Activated CD4-positive, alpha-beta T cell treated with anti-CD3 and anti-CD28 coated beads, Interleukin-2, amount 50 U/mL, for 24 hours (primary cell): ENCODE measurements around the gene CHSY1.

Source experiments
- DNase-seq, 2 donors: peaks; one replicate each; pipeline ENCODE4 v3.0.0-alpha.2; 2020; ENCODE audit warnings: low read depth in 1 of 2, low spot score in 1 of 2

Gene CHSY1

DNA sequence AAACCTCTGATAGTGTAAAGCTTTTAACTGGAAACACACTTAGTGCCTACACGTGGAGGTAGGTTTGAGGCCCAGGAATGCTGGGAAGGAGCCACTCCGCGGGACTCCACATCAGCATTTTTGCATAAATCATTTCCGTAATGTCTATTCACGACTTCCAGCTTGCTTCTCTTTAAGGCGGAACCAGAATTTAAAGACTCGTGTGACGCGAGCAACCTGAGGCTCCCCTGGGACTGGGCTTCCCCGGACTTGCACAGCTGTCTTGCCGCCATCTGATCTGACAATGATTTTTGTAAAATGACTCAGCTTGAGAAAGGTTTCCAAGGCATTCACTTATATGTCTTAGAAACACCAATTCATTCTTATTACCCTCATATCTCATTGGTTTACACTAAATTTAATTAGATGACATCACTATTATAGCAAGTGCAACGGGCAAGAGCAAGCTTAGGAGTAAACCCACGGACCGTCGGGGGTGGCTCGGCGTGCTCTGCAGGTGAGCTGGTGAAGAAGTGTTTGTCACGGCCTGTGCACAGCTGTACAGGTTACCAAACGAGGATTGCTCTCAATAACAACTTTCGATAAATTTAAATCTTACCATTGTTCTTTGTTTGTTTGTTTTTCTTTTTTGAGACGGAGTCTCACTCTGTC lies 95.2 kb downstream of the CHSY1 start:
- DNase-seq: no peak

DNA sequence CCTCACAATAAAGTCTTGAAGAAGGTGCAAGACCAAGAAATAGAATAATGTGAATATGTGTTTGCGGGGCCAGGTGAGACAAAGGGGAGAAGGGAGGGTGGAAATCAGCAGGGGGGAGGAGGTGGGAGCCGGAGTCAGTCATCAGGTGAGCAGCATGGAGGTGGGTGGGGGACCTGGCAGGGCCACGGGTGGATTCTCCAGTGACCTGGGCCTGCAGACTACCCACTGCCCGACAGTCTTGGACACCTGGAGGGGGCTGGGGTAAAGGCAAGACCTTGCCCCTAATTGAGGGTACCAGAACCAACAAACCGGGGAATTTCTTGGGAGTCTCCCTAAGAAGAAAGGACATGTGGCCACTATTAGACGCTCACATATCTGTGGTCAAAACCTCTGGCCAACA lies 95.8 kb downstream of the CHSY1 start:
- no peak for DNase-seq

DNA sequence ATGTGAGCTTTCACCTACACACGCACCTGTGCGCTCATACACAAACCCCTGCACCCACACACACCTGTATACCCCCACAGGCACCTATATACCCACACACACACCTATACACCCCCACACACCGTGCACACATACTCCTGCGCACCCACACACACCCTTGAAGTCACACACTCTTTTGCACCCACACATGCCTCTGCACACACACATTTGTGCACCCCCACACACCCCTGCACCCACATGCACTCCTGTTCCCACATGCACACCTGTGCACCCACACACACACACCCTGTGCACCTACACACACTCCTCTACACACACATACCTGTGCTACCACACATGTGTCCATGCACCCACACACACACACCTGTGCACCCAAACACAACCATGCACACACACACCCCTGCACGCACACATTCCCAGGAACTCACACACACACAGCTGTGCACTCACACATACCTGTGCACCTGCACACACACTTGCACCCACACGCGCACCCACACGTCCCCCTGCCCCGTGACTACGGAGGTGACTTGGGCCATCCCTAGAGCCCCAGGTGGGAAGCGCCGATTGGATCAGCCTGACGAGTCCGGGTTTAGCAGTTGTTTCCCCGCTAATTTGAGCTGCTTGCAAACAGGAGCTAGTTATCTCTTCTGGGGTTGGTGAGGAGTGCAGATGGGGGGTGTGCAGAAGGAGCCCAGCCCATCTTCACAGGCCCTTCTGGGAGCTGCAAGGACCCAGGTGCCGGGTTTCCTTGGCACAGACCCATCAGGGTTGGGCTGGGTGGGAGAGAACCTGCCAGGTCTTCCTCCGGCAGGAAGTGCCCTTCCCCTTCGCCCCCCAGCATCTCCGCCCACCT lies 97.8 kb downstream of the CHSY1 start:
- DNase-seq: no peak

DNA sequence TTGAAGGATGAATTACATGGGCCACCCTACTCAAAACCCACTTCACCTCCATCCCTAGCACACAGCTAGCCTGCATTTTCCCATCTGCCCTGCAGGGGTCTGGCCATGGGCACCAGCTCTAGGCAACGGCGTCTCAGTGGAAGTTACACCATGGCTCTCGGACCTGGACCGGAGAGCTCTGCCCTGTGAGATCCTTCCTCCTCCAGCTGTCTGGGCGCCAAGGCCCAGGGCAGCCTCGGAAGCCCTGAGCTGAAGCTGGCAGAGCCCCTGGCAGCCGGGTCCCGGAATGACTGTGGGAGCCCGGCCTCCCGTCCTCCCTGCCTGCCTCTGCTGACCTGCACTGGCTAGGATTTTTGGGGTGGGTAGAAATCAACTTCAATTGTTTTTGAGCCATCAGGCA lies 98.9 kb downstream of the CHSY1 start:
- DNase-seq: no peak

DNA sequence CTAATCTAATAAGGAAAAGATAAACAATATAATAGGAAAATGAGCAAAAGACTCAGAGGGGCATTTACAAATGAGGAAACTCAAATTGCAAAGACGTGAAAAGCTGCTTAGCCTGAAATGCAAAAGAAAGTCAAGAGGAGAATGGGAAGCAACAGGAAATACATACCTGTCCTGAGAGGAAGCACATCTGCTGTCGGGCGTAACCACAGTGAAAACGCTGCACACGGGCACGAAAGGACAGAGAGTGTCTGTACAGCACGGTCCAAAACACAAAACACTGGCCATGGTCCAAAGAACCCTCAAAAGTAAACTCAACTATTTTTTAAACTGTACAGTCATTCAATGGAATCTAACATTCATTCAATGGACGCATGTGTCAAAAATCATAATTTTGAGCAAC lies 100.6 kb downstream of the CHSY1 start:
- no peak for DNase-seq

DNA sequence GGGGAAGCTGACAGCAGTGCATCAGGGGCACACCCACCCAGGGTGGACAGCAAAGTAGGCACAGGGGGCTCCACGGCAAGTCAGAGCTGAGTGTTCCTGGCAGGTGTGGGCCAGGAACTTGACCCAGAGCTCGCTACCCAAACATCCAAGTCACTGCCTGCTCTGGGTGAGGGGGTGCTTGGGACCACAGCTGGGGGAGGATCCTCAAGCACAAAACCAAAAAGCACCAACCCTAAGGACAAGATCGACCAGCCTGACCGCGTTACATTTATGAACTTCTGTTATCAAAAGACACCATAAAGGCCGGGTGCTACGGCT lies 101.2 kb downstream of the CHSY1 start:
- DNase-seq: no peak

DNA sequence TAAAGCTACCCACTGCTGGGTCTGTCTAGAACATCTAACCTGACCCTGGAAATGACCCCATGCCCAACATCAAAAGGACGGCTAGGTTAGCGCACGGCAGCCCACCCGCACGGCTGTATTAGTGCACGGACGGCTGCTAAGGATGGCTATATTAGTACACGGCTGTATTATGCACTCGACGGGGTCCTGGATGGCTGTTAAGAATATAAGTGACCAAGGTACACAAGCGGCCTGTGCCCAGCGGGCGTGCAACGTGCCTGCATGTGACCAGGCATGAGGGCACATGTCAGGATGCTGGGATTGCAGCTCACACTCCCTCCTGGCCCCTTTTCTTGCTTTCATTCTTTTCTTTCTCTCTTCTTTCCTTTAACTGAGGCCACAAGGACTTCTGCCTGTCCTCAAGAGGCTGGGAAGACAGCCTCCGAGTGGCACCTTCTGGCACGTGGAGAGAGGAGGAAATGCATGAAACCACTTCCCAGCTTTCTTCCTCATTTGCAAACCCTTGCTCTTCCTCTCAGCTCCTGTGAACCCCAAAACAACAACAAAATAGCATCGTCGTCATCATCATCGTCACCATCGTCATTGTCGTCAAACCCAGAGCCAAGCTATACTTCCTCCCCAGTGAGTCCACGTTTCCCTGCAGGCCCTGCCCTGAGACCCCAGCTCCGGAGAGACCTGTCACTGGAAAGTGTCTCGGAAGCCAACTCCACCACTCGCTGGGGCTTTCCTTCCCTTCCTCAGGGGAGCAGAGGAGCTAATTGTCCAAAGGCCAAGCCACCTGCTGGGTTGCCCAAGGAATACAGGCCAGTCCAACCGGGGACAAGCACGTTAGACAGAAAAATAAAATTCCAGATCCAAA lies 101.8 kb downstream of the CHSY1 start:
- no peak for DNase-seq

DNA sequence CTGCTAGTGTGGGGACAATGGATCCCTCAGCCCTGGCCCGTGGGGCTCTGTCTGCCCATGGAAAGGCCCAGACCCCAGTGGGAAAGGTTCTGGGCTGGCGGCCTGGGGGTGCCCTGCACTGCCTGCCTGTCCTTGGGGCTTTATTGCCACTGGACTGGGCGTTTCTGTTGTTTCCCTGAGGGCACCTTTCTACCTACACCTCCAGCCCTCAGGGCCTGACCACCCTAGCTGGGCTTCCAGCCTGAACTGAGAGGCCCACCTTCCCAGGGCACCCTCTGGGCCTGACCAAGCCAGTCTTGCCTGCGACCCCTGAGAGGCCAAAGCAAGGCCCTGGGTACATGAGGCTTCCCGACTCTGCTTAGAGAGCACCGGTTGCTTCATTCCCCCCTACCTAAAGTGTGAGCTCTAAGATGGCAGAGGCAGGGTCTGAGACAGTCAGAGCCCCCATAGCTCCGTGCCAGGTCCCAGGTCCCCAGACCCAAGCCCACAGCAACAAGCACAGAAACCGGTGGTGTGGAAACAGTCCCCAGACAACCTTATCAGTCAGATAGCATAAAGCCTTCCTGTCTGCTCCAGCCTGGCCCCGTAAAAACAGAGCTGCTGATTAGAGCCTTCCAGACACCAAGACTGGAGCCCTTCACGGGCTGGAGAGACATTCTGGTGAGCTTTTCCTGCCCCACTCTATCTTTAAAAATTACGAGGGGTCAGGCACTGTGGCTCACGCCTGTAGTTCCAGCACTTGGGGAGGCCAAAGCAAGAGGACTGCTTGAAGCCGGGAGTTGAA lies 102.8 kb downstream of the CHSY1 start:
- DNase-seq: no peak

DNA sequence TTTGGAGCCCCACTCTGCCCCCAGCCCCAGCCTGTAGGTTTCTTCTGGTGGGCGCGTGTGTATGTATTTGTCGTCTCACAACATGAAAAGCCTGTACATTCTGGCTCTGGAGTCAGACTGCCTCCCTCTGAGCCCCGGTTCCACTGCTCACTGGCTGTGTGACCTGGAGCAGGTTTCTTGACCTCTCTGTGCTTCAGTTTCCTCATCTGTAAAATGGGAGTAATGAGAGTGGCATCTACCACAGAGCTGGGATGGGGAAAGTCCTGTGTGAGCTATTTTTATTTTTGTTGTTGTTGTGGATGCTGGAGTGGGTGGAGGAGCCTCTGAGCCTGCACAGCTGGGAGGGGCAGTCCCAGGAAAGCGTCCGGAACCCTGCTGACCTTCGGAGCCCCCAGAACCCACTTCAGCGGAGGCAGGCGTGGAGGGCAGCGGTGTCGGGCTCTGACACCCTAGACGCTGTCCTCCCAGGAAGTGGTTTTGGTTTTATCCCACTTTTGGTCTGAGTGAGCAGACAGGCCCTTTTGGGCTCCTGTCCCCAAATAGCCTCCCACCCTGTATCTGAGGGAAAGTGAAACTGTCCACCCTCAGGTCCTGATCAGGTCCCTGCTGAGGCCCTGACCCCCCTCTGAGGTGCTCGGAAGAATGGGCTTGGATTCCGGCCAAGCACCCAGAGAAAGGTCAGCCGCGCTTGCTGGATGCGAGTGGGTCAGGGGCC lies 103.5 kb downstream of the CHSY1 start:
- DNase-seq: no peak

DNA sequence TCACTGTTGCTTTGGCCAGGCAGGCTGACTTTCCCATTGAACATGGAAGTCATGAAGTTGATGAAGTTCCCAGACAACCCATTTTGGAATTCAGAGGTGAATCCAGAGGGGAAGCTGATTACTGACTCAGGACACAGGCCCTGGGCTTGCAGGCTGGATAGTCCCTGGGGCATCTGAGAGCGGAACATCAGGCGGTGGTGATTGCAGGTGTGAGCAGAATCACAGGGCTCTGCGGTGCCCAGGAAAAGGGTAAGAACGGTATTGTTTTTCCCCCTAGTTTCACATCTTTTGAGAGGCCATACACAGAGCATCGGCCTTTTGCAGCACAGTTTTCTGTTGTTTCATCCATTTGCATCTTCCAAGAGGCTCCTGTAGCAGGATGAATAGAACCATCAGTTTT lies 104.7 kb downstream of the CHSY1 start:
- DNase-seq: no peak

DNA sequence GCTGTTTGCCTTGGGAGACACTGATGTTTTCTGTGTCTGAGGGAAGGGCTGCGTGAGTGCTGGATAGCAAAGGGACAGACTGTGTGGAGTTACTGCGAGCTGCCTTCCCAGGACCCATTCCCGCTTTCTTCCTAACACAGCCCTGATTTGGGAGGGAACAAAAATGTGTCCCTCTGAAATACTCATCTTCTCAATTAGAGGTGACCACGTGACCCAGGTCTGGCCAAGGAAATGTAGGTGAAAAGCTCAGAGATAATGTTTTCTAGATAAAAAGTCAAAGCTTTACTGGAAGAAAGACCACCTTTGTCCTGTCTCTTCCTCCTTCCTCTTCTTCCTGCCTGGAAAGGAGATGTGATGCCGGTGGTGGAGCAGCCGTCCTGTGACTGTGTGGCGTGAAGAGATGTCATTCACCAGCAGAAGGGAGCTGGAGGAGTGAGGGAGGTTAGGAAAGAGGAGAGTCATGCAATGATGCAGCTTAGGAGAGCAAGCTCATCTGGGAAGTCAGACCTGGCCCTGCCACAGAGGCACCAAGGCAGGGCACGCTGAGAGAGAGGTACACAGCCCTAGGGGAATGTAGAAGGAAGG lies 105.6 kb downstream of the CHSY1 start:
- no peak for DNase-seq

DNA sequence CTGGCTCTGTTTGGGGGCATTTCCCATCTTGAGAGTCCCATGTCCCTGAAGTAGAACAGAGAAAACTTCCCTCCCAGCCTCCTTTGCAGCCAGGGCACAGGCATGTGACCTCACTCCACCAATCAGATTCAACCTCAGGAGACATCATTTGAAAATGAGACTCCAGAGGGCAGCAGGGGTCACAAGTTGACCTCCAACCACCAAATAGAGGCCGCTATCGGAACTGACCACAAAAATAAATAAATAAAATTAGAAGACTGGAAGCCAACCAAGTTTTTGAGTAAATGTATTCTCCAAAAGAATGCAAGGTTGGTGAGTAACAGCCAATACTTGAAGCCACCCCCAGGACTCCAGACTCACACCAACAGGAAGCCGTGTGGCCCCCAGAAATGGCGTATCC lies 106.5 kb downstream of the CHSY1 start:
- DNase-seq: no peak

DNA sequence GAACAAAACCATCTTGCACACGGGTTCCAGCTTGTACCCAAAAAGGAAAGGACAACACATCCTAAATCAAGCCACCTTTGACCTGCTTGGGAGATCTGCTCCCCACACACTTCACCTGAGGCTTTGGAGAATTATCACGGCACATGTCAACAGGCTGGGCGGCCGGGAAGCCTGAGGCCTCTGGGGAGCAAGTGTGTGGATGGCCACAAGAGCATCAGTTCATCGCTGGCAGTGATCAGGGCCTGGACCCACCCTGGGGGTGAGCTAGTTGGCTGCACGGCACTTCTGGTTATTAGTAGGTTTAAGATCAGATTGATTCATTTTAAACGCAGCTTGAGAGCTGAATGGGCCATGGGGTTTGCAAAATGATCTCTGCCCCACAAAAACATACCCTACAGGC lies 108.5 kb downstream of the CHSY1 start:
- DNase-seq: no peak

DNA sequence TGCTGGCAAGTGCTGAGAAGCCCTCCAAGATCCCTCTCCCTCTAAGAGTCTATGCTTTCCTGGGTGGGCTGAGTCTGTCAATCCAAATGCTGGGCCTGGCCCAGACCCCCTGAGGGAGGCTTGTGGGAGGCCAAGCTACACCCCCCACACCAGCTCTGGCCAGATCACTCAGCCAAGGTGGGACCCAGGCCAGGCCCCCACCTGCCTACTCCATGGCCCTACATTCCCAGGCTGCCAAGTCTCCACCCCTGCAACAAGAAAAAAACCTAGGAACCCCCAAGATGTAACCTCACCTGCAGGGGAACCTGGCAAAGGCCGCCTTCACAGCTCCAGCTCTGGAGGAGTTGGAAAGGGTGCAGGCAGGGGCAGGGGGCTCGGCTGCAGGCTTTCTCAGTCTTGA lies 109.1 kb downstream of the CHSY1 start:
- DNase-seq: no peak

DNA sequence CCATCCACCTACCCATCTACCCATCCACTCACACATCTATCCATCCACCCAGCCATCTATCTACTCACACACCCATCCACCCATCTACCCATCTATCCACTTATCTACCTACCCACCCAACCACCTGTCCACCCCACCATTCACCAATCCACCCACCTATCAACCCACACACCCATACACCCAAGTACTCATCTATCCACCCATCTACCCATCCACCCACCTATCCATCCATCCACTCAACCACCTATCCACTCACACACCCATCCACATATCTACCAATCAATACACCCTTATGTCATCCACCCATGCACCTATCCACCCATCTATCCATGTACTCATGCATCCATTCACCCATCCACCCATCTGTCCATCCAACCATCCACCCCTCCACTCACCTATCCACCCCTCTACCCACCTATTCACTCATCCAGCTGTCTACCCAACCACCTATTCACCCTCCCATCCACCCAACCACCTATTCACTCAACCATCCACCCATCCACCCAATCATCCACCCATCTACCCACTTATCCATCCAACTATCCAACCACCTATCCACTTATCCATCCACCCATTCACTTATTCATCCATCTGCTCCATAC lies 109.8 kb downstream of the CHSY1 start:
- DNase-seq: no peak

DNA sequence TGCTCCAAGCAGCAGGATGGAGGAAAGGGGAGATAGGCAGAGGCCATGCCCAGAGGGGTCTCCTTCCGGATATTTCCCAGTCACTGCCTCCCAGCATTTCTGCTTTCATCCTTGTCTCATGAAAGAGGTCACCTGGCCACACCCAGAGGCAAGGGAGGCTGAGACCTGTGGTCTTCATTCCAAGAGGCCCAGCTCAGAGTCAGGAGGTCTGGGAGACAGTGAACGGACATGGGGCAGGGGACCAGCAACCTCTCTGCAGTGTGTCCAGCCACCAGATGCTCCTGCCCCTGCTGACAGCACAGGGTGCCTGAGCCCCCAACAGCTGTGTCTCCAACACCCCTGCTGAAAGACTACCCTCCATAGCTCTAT lies 111.2 kb downstream of the CHSY1 start:
- no peak for DNase-seq

DNA sequence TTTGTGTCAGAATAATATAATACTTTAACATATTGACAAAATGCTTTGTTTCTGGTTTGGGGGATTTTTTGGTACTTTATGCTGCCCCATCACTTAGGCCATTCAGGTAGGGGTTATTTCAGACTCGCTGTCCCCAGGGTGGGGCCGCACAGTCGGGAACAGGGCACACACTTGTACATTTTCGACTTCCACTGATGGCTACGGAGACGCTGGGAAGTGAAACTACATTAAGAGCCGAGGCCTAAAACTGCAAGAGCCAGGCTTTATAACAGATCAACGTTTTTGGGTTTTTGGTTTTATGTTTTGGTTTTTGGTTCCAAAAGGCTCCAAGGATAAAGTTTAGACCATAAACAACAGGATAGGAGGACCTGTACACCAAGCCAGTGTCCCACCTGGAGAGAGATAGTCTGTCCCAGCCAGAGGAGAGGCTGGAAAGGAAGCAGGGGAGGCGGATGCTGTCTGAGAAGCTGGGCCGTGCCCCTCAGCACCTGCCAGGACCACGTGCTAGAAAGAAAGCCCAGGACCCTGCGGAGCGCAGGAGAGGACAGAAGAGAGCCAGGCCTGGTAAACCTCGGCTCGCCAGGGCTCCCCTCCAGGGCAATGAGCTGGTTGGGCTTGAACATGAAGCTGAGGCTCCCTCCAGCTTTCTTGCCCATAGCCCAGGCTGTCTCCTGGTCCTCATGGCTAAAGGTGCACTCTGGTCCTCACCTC lies 111.7 kb downstream of the CHSY1 start:
- DNase-seq: no peak

DNA sequence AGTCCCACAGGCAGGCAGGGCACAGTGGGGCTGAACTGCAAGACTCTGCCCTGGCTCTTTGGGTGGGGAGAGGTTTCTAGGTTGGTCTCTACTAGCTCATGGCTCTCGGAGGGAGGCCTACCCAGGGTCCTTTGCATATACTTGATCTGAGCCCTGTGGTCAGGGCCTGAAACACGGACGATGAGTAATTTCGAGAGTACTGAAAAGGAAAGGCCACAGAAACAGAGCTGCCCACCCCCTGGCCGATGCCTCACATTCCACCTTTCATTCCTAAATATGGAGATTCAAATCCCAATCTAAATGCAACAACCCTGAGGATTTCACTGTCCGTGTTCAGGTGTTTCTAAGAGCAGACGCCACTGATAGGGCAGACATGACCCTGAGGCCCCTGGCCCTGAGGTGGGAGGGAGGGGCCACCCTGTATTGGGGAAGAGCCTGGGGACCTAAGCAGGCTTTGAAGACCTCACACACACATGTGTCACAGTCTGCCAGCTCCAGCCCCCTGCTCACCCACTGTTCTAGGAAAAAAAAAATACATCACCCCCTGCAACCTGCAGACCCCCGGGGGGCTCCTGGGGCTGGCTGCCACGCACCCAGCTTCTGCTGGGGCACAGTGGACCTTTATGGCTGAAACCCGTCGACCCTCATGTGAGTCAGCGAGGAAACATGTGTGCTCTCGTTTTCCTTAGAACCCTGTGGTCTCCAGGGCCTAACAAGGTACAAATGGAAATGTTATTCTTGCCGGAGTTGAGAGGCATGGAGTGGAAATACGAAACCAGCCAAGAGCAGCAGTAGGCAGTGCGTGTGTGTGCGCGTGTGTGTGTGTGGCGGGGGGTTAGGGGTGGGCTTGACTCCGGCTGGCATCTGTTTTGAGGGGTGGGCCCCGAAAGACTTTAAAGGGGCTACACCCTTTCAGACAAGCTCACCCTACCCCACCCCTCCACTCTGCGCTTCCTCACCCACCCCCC lies 112.7 kb downstream of the CHSY1 start:
- DNase-seq: no peak
